GM23338 (cell line): ENCODE results near the gene GUCA2A. TPM values are rescaled to one million over a fixed set of nuclear protein-coding genes. Genes with fewer than 3 reads are reported as not detected.

Experiments
- ATAC-seq: fragments of 200-7000 bp; cut with Tn5 transposase; 3 replicates; pipeline ENCODE4 v1.9.1; 2020
- DNase-seq: peaks from one replicate; pipeline ENCODE4 v3.0.0-alpha.2; 2015; ENCODE audit warnings: low spot score
- H2AFZ ChIP-seq: fragments of 200-600 bp; sonication (generic); 2 replicates; pipeline ENCODE4 v1.8.0; 2016; ENCODE audit warnings: antibody characterized with exemption, mild to moderate bottlenecking, moderate library complexity
- H3F3A ChIP-seq: fragments of 200-600 bp; sonication (generic); replicated peaks from 2 replicates; pipeline ENCODE4 v1.8.0; 2017; ENCODE audit warnings: antibody characterized with exemption, mixed run types, low read depth
- H3K27ac ChIP-seq: fragments of 200-600 bp; sonication (generic); 2 replicates; pipeline ENCODE4 v1.6.1; 2016; ENCODE audit warnings: low read depth
- H3K27me3 ChIP-seq: fragments of 200-600 bp; sonication (generic); 2 replicates; pipeline ENCODE4 v1.8.0; 2016; ENCODE audit warnings: mild to moderate bottlenecking, mixed run types, moderate library complexity; ENCODE audit not compliant: insufficient read depth
- H3K36me3 ChIP-seq: fragments of 200-600 bp; sonication (generic); 2 replicates; pipeline ENCODE4 v1.8.0; 2016; ENCODE audit warnings: mild to moderate bottlenecking; ENCODE audit not compliant: insufficient read depth
- H3K4me1 ChIP-seq: fragments of 200-600 bp; sonication (generic); 2 replicates; pipeline ENCODE4 v1.8.0; 2016; ENCODE audit warnings: mild to moderate bottlenecking, moderate library complexity; ENCODE audit not compliant: insufficient read depth
- H3K4me2 ChIP-seq: fragments of 200-600 bp; sonication (generic); 2 replicates; pipeline ENCODE4 v1.7.1; 2017; ENCODE audit warnings: mixed run types
- H3K4me3 ChIP-seq: fragments of 200-600 bp; sonication (generic); 2 replicates; pipeline ENCODE4 v1.6.1; 2016; ENCODE audit warnings: mixed run types
- H3K79me2 ChIP-seq: fragments of 200-600 bp; sonication (generic); replicated peaks from 2 replicates; pipeline ENCODE4 v1.8.0; 2017; ENCODE audit warnings: mild to moderate bottlenecking; ENCODE audit not compliant: insufficient read depth
- H3K9me2 ChIP-seq: fragments of 200-600 bp; sonication (generic); 2 replicates; pipeline ENCODE4 v1.8.0; 2017; ENCODE audit not compliant: insufficient read depth
- H4K20me1 ChIP-seq: fragments of 200-600 bp; sonication (generic); replicated peaks from 2 replicates; pipeline ENCODE4 v1.8.0; 2017; ENCODE audit warnings: mild to moderate bottlenecking; ENCODE audit not compliant: insufficient read depth
- H3K27ac Mint-ChIP-seq: 2 replicates; pipeline ENCODE4 v1.8.0; 2020; ENCODE audit warnings: inconsistent platforms, mild to moderate bottlenecking, moderate library complexity, mixed read lengths
- H3K27me3 Mint-ChIP-seq: 3 replicates; pipeline ENCODE4 v1.8.0; 2022; ENCODE audit warnings: low read depth, mild to moderate bottlenecking, moderate library complexity, mixed read lengths, inconsistent platforms; ENCODE audit not compliant: insufficient read depth, poor library complexity
- H3K36me3 Mint-ChIP-seq: 3 replicates; pipeline ENCODE4 v1.8.0; 2021; ENCODE audit warnings: low read depth, mild to moderate bottlenecking, inconsistent platforms, moderate library complexity, mixed read lengths
- H3K4me1 Mint-ChIP-seq: 3 replicates; pipeline ENCODE4 v1.8.0; 2020; ENCODE audit warnings: mild to moderate bottlenecking, inconsistent platforms, mixed read lengths
- H3K4me3 Mint-ChIP-seq: 3 replicates; pipeline ENCODE4 v1.8.0; 2021; ENCODE audit warnings: moderate library complexity, mild to moderate bottlenecking, inconsistent platforms, mixed read lengths
- H3K9me3 Mint-ChIP-seq: 3 replicates; pipeline ENCODE4 v1.8.0; 2020; ENCODE audit warnings: moderate library complexity, mild to moderate bottlenecking, inconsistent platforms, mixed read lengths
- ETS1 ChIP-seq: IDR thresholded peaks from 2 replicates; pipeline ENCODE4 v1.6.1; 2016; ENCODE audit warnings: antibody characterized with exemption
- EZH2phosphoT487 ChIP-seq: fragments of 200-600 bp; sonication (generic); IDR thresholded peaks from one replicate; pipeline ENCODE4 v1.8.1; 2018; ENCODE audit warnings: antibody characterized with exemption; ENCODE audit not compliant: unreplicated experiment
- POLR2AphosphoS5 ChIP-seq: IDR thresholded peaks from 2 replicates; pipeline ENCODE4 v1.6.1; 2016; ENCODE audit warnings: antibody characterized with exemption, low read depth
- ZNF331 ChIP-seq: fragments of 250-450 bp; sonication (Bioruptor Pico); IDR thresholded peaks from 2 replicates; pipeline ENCODE4 v1.5.0; 2020; ENCODE audit warnings: low read depth, mild to moderate bottlenecking, moderate library complexity
- ZNF462 ChIP-seq: fragments of 250-450 bp; sonication (Bioruptor Pico); IDR thresholded peaks from 2 replicates; pipeline ENCODE4 v1.5.0; 2020; ENCODE audit warnings: mild to moderate bottlenecking, moderate library complexity
- polyA plus RNA-seq: library from polyadenylated mRNA; unstranded; fragments of >200 nt; fragmentation: Nextera tagmentation; extraction: Ambion mirVana; gene quantifications from 2 replicates; pipeline ENCODE4 v1.2.1, GENCODE V29; 2016
- total RNA-seq: library from RNA; depleted of rRNA; stranded (reverse); fragments of >200 nt; shearing (Covaris generic); gene quantifications from 2 replicates; pipeline ENCODE4 v1.2.3, GENCODE V29; 2014

GUCA2A gene
- total and polyA plus RNA-seq, 2 experiments from 2014 or later, result not detected

GRCh38 chr1:42201986-42202385, 37.4 kb upstream of the GUCA2A start (continued):
- TF ChIP-seq ZNF462 (CRISPR knock-in tag), result no peak

- Mint-ChIP-seq H3K9me3 (no peaks in the 10 kb centered on the region), H3K27me3 (peaks cover 4% of the 10 kb centered on the region), H3K27ac (no peak overlapping the region), H3K36me3 (peaks cover 23% of the 10 kb centered on the region; the same call in 2 of the 3 replicates), H3K4me3 (no peak overlapping the region), H3K4me1 (no peaks in the 10 kb centered on the region)
- 0 out of 2 replicates have a peak, but pooled peaks cover 9% of the 10 kb centered on the region for H3K79me2 ChIP-seq
- DNase-seq (no peak), ATAC-seq (no peak)
- peaks cover 12% of the 10 kb centered on the region; the same call in 1 of the 2 replicates for H3K36me3 ChIP-seq
- no peaks in the 10 kb centered on the region for H3K4me1 ChIP-seq
- no peak overlapping the region for H2AFZ ChIP-seq
- H4K20me1 ChIP-seq, result no peaks in the 10 kb centered on the region; the same call in 1 of the 2 replicates
- no peak overlapping the region for H3K4me3 ChIP-seq
- no peak overlapping the region for H3K27ac ChIP-seq
- H3K9me2 ChIP-seq, result no peaks in the 10 kb centered on the region
- no peak overlapping the region for H3K4me2 ChIP-seq
- H3K27me3 ChIP-seq, result no peaks in the 10 kb centered on the region
- H3F3A ChIP-seq, result no peaks in the 10 kb centered on the region
- TF ChIP-seq ZNF462 (CRISPR knock-in tag) (no peak), POLR2AphosphoS5 (no peak), EZH2phosphoT487 (no peak), ZNF331 (CRISPR knock-in tag) (no peak), ETS1 (no peak)
Measured at GRCh38 chr1:42198251-42198650, 33.7 kb upstream of the GUCA2A start.
